GM23338 (cell line): ENCODE results near the gene CACNA1D. TPM values are rescaled to one million over a fixed set of nuclear protein-coding genes. Genes with fewer than 3 reads are reported as not detected.

Experiments used
- ATAC-seq: fragments of 200-7000 bp; cut with Tn5 transposase; 3 replicates; pipeline ENCODE4 v1.9.1; 2020
- DNase-seq: peaks from one replicate; pipeline ENCODE4 v3.0.0-alpha.2; 2015; ENCODE audit warnings: low spot score
- H2AFZ ChIP-seq: fragments of 200-600 bp; sonication (generic); 2 replicates; pipeline ENCODE4 v1.8.0; 2016; ENCODE audit warnings: antibody characterized with exemption, mild to moderate bottlenecking, moderate library complexity
- H3F3A ChIP-seq: fragments of 200-600 bp; sonication (generic); replicated peaks from 2 replicates; pipeline ENCODE4 v1.8.0; 2017; ENCODE audit warnings: antibody characterized with exemption, mixed run types, low read depth
- H3K27ac ChIP-seq: fragments of 200-600 bp; sonication (generic); 2 replicates; pipeline ENCODE4 v1.6.1; 2016; ENCODE audit warnings: low read depth
- H3K27me3 ChIP-seq: fragments of 200-600 bp; sonication (generic); 2 replicates; pipeline ENCODE4 v1.8.0; 2016; ENCODE audit warnings: mild to moderate bottlenecking, mixed run types, moderate library complexity; ENCODE audit not compliant: insufficient read depth
- H3K36me3 ChIP-seq: fragments of 200-600 bp; sonication (generic); 2 replicates; pipeline ENCODE4 v1.8.0; 2016; ENCODE audit warnings: mild to moderate bottlenecking; ENCODE audit not compliant: insufficient read depth
- H3K4me1 ChIP-seq: fragments of 200-600 bp; sonication (generic); 2 replicates; pipeline ENCODE4 v1.8.0; 2016; ENCODE audit warnings: mild to moderate bottlenecking, moderate library complexity; ENCODE audit not compliant: insufficient read depth
- H3K4me2 ChIP-seq: fragments of 200-600 bp; sonication (generic); 2 replicates; pipeline ENCODE4 v1.7.1; 2017; ENCODE audit warnings: mixed run types
- H3K4me3 ChIP-seq: fragments of 200-600 bp; sonication (generic); 2 replicates; pipeline ENCODE4 v1.6.1; 2016; ENCODE audit warnings: mixed run types
- H3K79me2 ChIP-seq: fragments of 200-600 bp; sonication (generic); replicated peaks from 2 replicates; pipeline ENCODE4 v1.8.0; 2017; ENCODE audit warnings: mild to moderate bottlenecking; ENCODE audit not compliant: insufficient read depth
- H3K9me2 ChIP-seq: fragments of 200-600 bp; sonication (generic); 2 replicates; pipeline ENCODE4 v1.8.0; 2017; ENCODE audit not compliant: insufficient read depth
- H4K20me1 ChIP-seq: fragments of 200-600 bp; sonication (generic); replicated peaks from 2 replicates; pipeline ENCODE4 v1.8.0; 2017; ENCODE audit warnings: mild to moderate bottlenecking; ENCODE audit not compliant: insufficient read depth
- H3K27ac Mint-ChIP-seq: 2 replicates; pipeline ENCODE4 v1.8.0; 2020; ENCODE audit warnings: inconsistent platforms, mild to moderate bottlenecking, moderate library complexity, mixed read lengths
- H3K27me3 Mint-ChIP-seq: 3 replicates; pipeline ENCODE4 v1.8.0; 2022; ENCODE audit warnings: low read depth, mild to moderate bottlenecking, moderate library complexity, mixed read lengths, inconsistent platforms; ENCODE audit not compliant: insufficient read depth, poor library complexity
- H3K36me3 Mint-ChIP-seq: 3 replicates; pipeline ENCODE4 v1.8.0; 2021; ENCODE audit warnings: low read depth, mild to moderate bottlenecking, inconsistent platforms, moderate library complexity, mixed read lengths
- H3K4me1 Mint-ChIP-seq: 3 replicates; pipeline ENCODE4 v1.8.0; 2020; ENCODE audit warnings: mild to moderate bottlenecking, inconsistent platforms, mixed read lengths
- H3K4me3 Mint-ChIP-seq: 3 replicates; pipeline ENCODE4 v1.8.0; 2021; ENCODE audit warnings: moderate library complexity, mild to moderate bottlenecking, inconsistent platforms, mixed read lengths
- H3K9me3 Mint-ChIP-seq: 3 replicates; pipeline ENCODE4 v1.8.0; 2020; ENCODE audit warnings: moderate library complexity, mild to moderate bottlenecking, inconsistent platforms, mixed read lengths
- CREB1 ChIP-seq: fragments of 250-450 bp; sonication (Bioruptor Pico); IDR thresholded peaks from 2 replicates; pipeline ENCODE4 v1.5.0; 2020; ENCODE audit warnings: low read depth, mild to moderate bottlenecking, moderate library complexity
- JUNB ChIP-seq: IDR thresholded peaks from one replicate; pipeline ENCODE4 v1.6.1; 2016; ENCODE audit warnings: antibody characterized with exemption; ENCODE audit not compliant: unreplicated experiment
- NANOG ChIP-seq: IDR thresholded peaks from 2 replicates; pipeline ENCODE4 v1.6.1; 2016; ENCODE audit warnings: antibody characterized with exemption, borderline replicate concordance
- POLR2AphosphoS5 ChIP-seq: IDR thresholded peaks from 2 replicates; pipeline ENCODE4 v1.6.1; 2016; ENCODE audit warnings: antibody characterized with exemption, low read depth
- ZNF114 ChIP-seq: fragments of 250-450 bp; sonication (Bioruptor Pico); IDR thresholded peaks from 2 replicates; pipeline ENCODE4 v1.5.0; 2020; ENCODE audit warnings: mild to moderate bottlenecking, moderate library complexity
- ZNF331 ChIP-seq: fragments of 250-450 bp; sonication (Bioruptor Pico); IDR thresholded peaks from 2 replicates; pipeline ENCODE4 v1.5.0; 2020; ENCODE audit warnings: low read depth, mild to moderate bottlenecking, moderate library complexity
- ZNF462 ChIP-seq: fragments of 250-450 bp; sonication (Bioruptor Pico); IDR thresholded peaks from 2 replicates; pipeline ENCODE4 v1.5.0; 2020; ENCODE audit warnings: mild to moderate bottlenecking, moderate library complexity
- polyA plus RNA-seq: library from polyadenylated mRNA; unstranded; fragments of >200 nt; fragmentation: Nextera tagmentation; extraction: Ambion mirVana; gene quantifications from 2 replicates; pipeline ENCODE4 v1.2.1, GENCODE V29; 2016
- total RNA-seq: library from RNA; depleted of rRNA; stranded (reverse); fragments of >200 nt; shearing (Covaris generic); gene quantifications from 2 replicates; pipeline ENCODE4 v1.2.3, GENCODE V29; 2014
- TF ChIP-seq, protein P1 (sequence below), 2 experiments: fragments of 200-600 bp in 1 of 2; sonication (generic) in 1 of 2; conservative IDR thresholded peaks; 2 replicates each; pipeline versions ENCODE4 v1.5.1 to v1.6.1; 2016 to 2017; ENCODE audit warnings: antibody characterized with exemption in 2 of 2, low read depth in 2 of 2, mild to moderate bottlenecking in 2 of 2, moderate library complexity in 1 of 2
- TF ChIP-seq, protein P2 (sequence below): IDR thresholded peaks from one replicate; pipeline ENCODE4 v1.6.1; 2018; ENCODE audit warnings: antibody characterized with exemption; ENCODE audit not compliant: unreplicated experiment

CACNA1D gene
- total and polyA plus RNA-seq, 2 experiments from 2014 or later: 1.7 to 1.8 TPM

DNA sequence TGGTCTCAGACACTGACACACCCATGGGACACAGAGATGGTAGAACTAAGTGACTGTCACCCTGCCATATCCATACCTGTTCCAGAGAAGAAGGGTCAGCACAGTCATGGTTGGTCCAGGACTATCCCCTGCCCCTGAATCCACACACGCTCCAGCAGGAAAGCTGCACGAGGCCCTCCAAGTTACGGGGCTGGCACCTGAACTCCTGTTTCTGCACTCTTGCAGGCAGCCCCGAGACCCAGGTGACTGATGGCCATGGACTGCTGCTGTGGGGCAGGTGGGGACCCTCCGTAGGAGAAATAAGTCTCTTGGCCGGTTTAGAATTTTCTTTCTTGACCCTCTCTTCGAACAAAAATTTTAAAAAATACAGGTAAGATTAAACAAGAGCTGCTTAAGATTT, 321.2 kb downstream of the CACNA1D start (continued):
- TF ChIP-seq ZNF114 (CRISPR knock-in tag) (no peak), NANOG (no peak), JUNB (no peak), ZNF331 (CRISPR knock-in tag) (no peak), CREB1 (CRISPR knock-in tag) (no peak)
- TF ChIP-seq, protein P1, sequence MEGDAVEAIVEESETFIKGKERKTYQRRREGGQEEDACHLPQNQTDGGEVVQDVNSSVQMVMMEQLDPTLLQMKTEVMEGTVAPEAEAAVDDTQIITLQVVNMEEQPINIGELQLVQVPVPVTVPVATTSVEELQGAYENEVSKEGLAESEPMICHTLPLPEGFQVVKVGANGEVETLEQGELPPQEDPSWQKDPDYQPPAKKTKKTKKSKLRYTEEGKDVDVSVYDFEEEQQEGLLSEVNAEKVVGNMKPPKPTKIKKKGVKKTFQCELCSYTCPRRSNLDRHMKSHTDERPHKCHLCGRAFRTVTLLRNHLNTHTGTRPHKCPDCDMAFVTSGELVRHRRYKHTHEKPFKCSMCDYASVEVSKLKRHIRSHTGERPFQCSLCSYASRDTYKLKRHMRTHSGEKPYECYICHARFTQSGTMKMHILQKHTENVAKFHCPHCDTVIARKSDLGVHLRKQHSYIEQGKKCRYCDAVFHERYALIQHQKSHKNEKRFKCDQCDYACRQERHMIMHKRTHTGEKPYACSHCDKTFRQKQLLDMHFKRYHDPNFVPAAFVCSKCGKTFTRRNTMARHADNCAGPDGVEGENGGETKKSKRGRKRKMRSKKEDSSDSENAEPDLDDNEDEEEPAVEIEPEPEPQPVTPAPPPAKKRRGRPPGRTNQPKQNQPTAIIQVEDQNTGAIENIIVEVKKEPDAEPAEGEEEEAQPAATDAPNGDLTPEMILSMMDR (conservative IDR thresholded peaks at IDR 0.05; ENCODE audit: low read depth in 2 of 2): no peak

- Histone ChIP-seq H3K79me2 (no peaks in the 10 kb centered on the region), H3K27ac (no peak overlapping the region), H3K4me2 (no peak overlapping the region), H3K27me3 (no peaks in the 10 kb centered on the region), H2AFZ (no peak overlapping the region), H3K9me2 (no peaks in the 10 kb centered on the region), H4K20me1 (no peaks in the 10 kb centered on the region), H3K4me1 (no peaks in the 10 kb centered on the region), H3K4me3 (no peak overlapping the region), H3F3A (no peaks in the 10 kb centered on the region), H3K36me3 (no peaks in the 10 kb centered on the region; the same call in 1 of the 2 replicates)
- Mint-ChIP-seq H3K27ac (no peak overlapping the region), H3K27me3 (peaks cover 2% of the 10 kb centered on the region), H3K9me3 (no peaks in the 10 kb centered on the region), H3K4me1 (no peaks in the 10 kb centered on the region), H3K36me3 (peaks cover 12% of the 10 kb centered on the region; the same call in 1 of the 3 replicates), H3K4me3 (no peak overlapping the region)
- no peak for ATAC-seq
- DNase-seq: no peak
- no peak for TF ChIP-seq ZNF114 (CRISPR knock-in tag)
- no peak for TF ChIP-seq CREB1 (CRISPR knock-in tag)
- TF ChIP-seq, protein P2, sequence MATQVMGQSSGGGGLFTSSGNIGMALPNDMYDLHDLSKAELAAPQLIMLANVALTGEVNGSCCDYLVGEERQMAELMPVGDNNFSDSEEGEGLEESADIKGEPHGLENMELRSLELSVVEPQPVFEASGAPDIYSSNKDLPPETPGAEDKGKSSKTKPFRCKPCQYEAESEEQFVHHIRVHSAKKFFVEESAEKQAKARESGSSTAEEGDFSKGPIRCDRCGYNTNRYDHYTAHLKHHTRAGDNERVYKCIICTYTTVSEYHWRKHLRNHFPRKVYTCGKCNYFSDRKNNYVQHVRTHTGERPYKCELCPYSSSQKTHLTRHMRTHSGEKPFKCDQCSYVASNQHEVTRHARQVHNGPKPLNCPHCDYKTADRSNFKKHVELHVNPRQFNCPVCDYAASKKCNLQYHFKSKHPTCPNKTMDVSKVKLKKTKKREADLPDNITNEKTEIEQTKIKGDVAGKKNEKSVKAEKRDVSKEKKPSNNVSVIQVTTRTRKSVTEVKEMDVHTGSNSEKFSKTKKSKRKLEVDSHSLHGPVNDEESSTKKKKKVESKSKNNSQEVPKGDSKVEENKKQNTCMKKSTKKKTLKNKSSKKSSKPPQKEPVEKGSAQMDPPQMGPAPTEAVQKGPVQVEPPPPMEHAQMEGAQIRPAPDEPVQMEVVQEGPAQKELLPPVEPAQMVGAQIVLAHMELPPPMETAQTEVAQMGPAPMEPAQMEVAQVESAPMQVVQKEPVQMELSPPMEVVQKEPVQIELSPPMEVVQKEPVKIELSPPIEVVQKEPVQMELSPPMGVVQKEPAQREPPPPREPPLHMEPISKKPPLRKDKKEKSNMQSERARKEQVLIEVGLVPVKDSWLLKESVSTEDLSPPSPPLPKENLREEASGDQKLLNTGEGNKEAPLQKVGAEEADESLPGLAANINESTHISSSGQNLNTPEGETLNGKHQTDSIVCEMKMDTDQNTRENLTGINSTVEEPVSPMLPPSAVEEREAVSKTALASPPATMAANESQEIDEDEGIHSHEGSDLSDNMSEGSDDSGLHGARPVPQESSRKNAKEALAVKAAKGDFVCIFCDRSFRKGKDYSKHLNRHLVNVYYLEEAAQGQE: no peak
These were observed 322.0 kb downstream of the CACNA1D start for GRCh38 chr3:53816425-53816824.

DNA sequence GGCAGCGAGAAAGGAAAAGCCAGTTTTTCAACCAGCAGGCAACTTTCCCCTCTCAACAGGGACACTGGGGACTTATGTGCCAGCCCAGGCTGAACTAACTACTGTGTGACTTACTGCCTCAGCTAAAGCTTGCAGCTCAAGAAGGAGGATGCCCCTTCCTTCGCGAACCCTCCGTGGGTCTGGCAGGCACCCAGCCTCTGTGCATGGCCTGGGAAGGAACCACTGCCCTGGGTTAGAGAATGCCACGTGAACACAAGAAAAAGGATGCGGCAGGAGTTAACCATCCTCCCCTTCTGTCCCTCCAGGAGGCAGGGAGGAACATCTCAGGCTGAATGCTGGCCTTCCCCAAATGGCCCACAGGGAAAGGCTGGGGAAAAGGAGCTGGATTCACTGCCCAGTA, 322.8 kb downstream of the CACNA1D start:
- H3K79me2 ChIP-seq: no peaks in the 10 kb centered on the region
- ATAC-seq (no peak), DNase-seq (no peak)
- Mint-ChIP-seq H3K27me3 (peaks cover 2% of the 10 kb centered on the region), H3K36me3 (peaks cover 12% of the 10 kb centered on the region; the same call in 1 of the 3 replicates), H3K9me3 (no peaks in the 10 kb centered on the region), H3K27ac (no peak overlapping the region), H3K4me1 (no peaks in the 10 kb centered on the region), H3K4me3 (no peak overlapping the region)
- H3K27ac ChIP-seq: no peak overlapping the region
- no peaks in the 10 kb centered on the region for H3K4me1 ChIP-seq
- H3K36me3 ChIP-seq: no peaks in the 10 kb centered on the region; the same call in 1 of the 2 replicates
- H3K27me3 ChIP-seq: no peaks in the 10 kb centered on the region
- no peaks in the 10 kb centered on the region for H3F3A ChIP-seq
- no peak overlapping the region for H3K4me3 ChIP-seq
- H3K4me2 ChIP-seq: no peak overlapping the region
- H4K20me1 ChIP-seq: no peaks in the 10 kb centered on the region
- H3K9me2 ChIP-seq: no peaks in the 10 kb centered on the region
- H2AFZ ChIP-seq: no peak overlapping the region
- TF ChIP-seq CREB1 (CRISPR knock-in tag) (no peak), POLR2AphosphoS5 (no peak), JUNB (no peak), ZNF462 (no peak)
